ENCODE data around the gene EXOC3L2.

EXOC3L2 gene

DNA sequence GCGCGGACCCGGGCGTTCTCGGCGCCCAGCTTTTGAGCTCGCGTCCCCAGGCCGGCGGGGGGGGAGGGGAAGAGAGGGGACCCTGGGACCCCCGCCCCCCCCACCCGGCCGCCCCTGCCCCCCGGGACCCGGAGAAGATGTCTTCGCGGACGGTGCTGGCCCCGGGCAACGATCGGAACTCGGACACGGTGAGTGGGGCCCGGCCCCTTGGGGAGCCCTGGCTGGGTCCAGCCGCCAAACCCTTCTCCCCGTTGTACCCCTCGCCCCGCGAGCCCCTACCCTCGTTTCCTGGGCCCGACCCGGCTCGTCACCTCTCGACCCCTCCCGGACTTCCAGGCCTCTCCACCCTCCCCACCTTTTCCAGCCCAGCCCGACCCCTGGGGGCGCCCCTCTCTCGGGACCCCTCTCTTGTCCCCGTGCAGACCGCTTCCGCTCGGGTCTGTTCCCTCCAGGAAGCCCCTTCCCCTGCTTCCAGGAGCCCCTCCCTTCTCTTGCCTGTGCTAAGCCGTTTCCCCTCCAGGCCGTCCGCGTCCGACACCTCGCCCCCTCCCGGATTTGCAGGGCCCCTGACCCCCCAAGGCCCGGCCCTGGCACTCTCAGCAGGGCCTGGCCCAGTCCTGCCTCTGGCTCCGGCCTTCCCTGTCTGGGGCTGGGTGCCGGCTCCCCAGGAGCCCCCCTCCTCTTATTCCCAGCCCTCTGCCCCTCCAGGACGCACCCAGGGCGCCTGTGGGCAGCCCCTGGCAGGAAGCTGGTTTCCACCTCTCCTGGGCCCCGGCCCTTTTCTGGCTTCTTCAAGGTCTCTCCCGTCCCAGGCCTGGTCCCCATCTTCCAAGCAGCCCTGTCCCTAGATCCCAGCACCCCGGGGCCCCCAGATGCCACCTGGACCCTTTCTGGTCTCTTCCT, 6.5 kb upstream of the EXOC3L2 start:
- Histone ChIP-seq H3K36me3 (peaks cover 0 to 13% (median 7%) of the 10 kb centered on the region in 11 experiments; a peak in 9 of 22 replicates), H3K9me3 (replicated peaks in 1 of 11) (no peaks in the 10 kb centered on the region), H3K4me1 (peaks cover 33 to 70% (median 62%) of the 10 kb centered on the region in 10 experiments), H3K9ac (peak overlapping the region; percentile 79 to 95 (median 90)), H3K4me3 (peak overlapping the region; percentile 83 to 94 (median 88)), H3K27ac (peak overlapping the region; percentile 68 to 87 (median 80)), H4K20me1 (peaks cover 41 to 52% (median 50%) of the 10 kb centered on the region in 11 experiments), H3K27me3 (no peaks in the 10 kb centered on the region), H3K4me2 (peak overlapping the region; percentile 91 to 100 (median 97))
- no peak for TF ChIP-seq Cebpa-rat (IDR thresholded peaks at IDR 0.05)

DNA sequence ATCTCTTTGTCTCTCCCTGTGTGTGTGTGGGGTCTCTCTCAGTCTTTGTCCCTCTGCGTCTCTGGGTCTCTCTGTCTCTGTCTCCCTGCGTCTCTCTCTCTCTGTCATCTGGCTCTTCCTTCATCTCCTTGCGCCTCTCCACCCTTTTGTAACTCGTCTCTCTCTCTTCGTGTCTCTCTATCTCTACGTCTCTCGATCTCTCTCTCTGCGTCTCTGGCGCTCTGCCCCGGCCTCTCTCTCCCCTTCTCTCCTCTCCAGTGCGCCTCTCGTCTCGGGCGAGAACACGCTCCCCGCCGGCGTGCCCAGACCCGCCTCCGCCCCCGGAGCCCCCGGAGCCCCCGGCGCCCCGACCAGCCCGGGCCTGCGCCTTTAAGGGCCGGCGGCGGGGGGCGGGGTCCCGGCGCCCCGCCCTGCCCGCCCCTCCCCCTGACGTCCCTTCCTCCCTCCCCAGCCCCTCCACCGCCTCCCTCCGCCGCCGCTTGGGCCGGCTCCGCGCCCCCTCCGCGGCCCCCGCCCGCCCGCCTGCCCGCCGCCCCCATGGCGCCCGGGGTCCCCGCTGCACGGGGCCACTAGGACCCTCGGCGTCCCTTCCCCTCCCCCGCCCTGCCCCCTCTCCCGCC, 5.7 kb upstream of the EXOC3L2 start, which contains the start of gene MARK4:
Gene MARK4, plus strand, starts transcription at position 440 of the 620 bp plus-strand sequence. CDS start 318 bp downstream, outside the sequence.
- Histone ChIP-seq H3K27ac (peak within 1 kb of the TSS; percentile 68 to 87 (median 82)), H3K9me3 (replicated peaks in 1 of 11) (no peaks in the 10 kb centered on the region), H3K27me3 (no peaks in the 10 kb centered on the region), H3K9ac (peak within 1 kb of the TSS; percentile 79 to 95 (median 90)), H3K4me1 (peaks cover 34 to 70% (median 62%) of the 10 kb centered on the region in 10 experiments), H3K36me3 (peaks cover 0 to 13% (median 7%) of the 10 kb centered on the region in 11 experiments; a peak in 9 of 22 replicates), H3K4me3 (peak within 1 kb of the TSS; percentile 83 to 94 (median 88)), H3K4me2 (peak within 1 kb of the TSS; percentile 91 to 100 (median 97)), H4K20me1 (peaks cover 34 to 44% (median 42%) of the 10 kb centered on the region in 11 experiments)
- TF ChIP-seq Cebpa-rat (IDR thresholded peaks at IDR 0.05), result no peak

DNA sequence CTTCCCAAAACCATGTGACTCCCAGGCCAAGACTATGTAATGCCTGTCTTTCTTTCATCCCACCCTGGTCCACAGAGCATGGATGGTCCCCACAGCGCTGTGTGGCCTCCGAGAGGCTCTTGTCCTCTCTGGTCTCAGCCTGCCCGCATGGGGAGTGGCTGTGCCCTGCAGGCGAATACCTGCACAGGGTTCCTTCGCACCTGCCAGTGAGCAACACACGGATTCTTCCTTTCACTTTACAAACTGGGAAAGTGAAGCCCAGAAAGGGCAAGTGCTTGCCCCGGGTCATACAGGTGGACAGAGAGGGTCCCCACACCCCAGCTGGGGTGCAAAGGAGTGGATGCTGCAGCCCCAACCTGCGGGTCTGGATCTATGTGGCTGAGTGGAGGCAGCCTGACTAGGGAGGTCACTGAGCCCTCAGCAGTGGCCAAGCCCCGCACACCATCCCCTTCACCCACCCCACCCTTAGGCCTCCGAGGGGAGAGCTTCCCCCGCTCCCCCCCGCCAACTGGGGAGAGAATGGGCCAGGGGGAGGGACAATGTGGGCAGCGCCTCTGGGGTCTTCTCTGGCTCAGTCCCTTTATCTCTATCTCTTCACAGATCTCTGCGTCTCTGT, 5.1 kb upstream of the EXOC3L2 start:
- H3K27ac ChIP-seq, result peak overlapping the region; percentile 46 to 82 (median 67); a peak in 18 of 22 replicates
- TF ChIP-seq Cebpa-rat (IDR thresholded peaks at IDR 0.05), result no peak
- no peaks in the 10 kb centered on the region for H3K27me3 ChIP-seq

DNA sequence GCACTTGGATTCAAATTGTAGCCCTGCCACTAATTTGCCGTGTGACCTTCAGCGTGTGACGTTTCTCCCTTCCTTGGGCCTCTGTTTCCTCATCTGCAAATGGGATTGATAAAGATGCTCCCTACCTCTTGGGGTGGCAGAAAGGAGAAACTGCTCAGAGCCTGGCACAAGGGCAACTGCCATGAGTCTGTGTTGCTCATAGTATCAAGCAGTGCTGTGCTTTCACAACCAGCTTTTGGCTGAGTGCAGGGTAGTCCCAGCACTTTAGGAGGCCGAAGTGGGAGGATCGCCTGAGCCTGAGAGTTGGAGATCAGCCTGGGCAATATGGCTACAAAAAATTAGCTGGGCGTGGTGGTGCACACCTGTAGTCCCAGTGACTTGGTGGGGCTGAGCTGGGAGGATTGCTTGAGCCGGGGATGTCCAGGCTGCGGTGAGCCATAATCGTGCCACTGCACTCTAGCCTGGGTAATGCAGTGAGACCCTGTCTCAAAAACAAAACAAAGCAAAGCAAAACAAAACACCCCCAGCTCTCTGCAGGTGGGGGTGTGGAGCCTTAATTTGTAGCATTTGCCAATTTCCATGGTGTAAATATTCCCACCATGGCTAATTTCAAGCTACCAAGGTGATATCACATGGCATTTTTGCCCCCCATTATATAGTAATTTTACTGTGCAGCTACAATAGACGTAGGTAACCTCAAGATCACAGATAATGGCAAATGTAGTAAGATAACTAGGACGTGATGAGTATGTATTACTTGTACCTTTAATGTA, 4.2 kb upstream of the EXOC3L2 start:
- Histone ChIP-seq H3K36me3 (peaks cover 0 to 7% (median 3%) of the 10 kb centered on the region in 11 experiments; a peak in 9 of 22 replicates), H3K4me1 (peaks cover 48 to 75% (median 66%) of the 10 kb centered on the region in 10 experiments), H3K27me3 (no peaks in the 10 kb centered on the region), H3K4me2 (peak overlapping the region in 10 of 11 experiments; percentile 42 to 75 (median 63); a peak in 20 of 22 replicates), H4K20me1 (peaks cover 24 to 30% (median 27%) of the 10 kb centered on the region in 11 experiments), H3K9ac (peak overlapping the region in 6 of 11 experiments; percentile 3 to 67 (median 23); a peak in 3 of 22 replicates), H3K9me3 (replicated peaks in 1 of 11) (no peaks in the 10 kb centered on the region), H3K27ac (no peak overlapping the region), H3K4me3 (no peak overlapping the region)
- no peak for TF ChIP-seq Cebpa-rat (IDR thresholded peaks at IDR 0.05)

More for the DNA sequence above, 5.1 kb upstream of the EXOC3L2 start:
- no peaks in the 10 kb centered on the region for H3K9me3 ChIP-seq (replicated peaks in 1 of 11)
- H3K4me2 ChIP-seq, result peak overlapping the region; percentile 54 to 94 (median 82)
- H4K20me1 ChIP-seq, result peaks cover 30 to 38% (median 36%) of the 10 kb centered on the region in 11 experiments
- H3K4me3 ChIP-seq, result peak overlapping the region; percentile 55 to 88 (median 68)
- H3K9ac ChIP-seq, result peak overlapping the region; percentile 63 to 87 (median 77)
- H3K36me3 ChIP-seq, result peaks cover 0 to 13% (median 7%) of the 10 kb centered on the region in 11 experiments; a peak in 9 of 22 replicates
- peaks cover 41 to 72% (median 63%) of the 10 kb centered on the region in 10 experiments for H3K4me1 ChIP-seq

DNA sequence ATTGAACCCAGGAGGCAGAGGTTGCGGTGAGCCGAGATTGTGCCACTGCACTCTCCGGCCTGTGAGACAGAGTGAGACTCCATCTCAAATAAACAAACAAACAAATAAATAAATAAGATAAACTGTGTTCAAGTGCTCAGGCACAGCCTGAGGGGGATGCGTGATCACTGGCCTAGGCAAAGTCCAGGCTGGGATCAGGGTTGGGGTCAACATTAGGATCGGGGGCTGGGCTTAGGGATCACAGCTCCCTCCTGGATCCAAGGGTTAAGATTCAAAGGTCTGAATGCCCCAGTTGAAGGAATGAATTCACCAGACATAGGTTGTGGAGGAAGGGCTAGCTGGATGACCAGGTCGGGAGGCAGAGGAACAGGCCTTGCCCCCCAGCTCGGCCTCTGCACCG, 1.9 kb upstream of the EXOC3L2 start:
- H3K4me3 ChIP-seq, result no peak overlapping the region

DNA sequence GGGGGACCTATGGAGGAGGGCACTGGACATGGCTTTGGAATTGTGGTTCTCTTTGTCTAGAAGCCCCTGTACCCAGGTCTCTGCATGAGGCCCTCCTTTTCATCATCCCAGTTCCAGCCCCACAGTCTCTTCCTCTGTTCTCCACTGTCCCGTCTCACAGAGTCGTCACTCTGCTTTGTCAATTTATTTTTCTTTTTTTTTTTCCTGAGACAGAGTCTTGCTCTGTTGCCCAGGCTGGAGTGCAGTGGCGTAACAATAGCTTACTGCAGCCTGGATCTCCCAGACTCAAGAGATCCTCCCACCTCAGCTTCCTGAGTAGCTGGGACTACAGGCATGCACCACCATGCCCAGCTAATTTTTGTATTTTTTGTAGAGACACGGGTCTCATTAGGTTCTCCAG, 619 bp upstream of the EXOC3L2 start:
- TF ChIP-seq Cebpa-rat (IDR thresholded peaks at IDR 0.05), result no peak
- Histone ChIP-seq H3K9me3 (replicated peaks in 1 of 11) (no peaks in the 10 kb centered on the region), H3K4me2 (peak overlapping the region; percentile 44 to 82 (median 69); a peak in 20 of 22 replicates), H3K4me3 (no peak overlapping the region), H3K4me1 (peaks cover 27 to 71% (median 58%) of the 10 kb centered on the region in 10 experiments), H3K9ac (peak overlapping the region in 7 of 11 experiments; percentile 3 to 60 (median 43); a peak in 9 of 22 replicates), H3K36me3 (no peaks in the 10 kb centered on the region), H4K20me1 (no peaks in the 10 kb centered on the region), H3K27me3 (no peaks in the 10 kb centered on the region), H3K27ac (peak overlapping the region in 8 of 11 experiments; percentile 8 to 42 (median 34); a peak in 6 of 22 replicates)

More for the DNA sequence above, 1.9 kb upstream of the EXOC3L2 start:
- no peaks in the 10 kb centered on the region for H3K36me3 ChIP-seq
- no peak overlapping the region for H3K9ac ChIP-seq
- H3K4me2 ChIP-seq, result no peak overlapping the region
- peaks cover 29 to 60% (median 52%) of the 10 kb centered on the region in 10 experiments for H3K4me1 ChIP-seq
- peaks cover under 1 to 6% (median 4%) of the 10 kb centered on the region in 11 experiments; a peak in 13 of 22 replicates for H4K20me1 ChIP-seq
- H3K27me3 ChIP-seq, result no peaks in the 10 kb centered on the region
- no peak for TF ChIP-seq Cebpa-rat (IDR thresholded peaks at IDR 0.05)
- H3K9me3 ChIP-seq (replicated peaks in 1 of 11), result no peaks in the 10 kb centered on the region
- H3K27ac ChIP-seq, result no peak overlapping the region

DNA sequence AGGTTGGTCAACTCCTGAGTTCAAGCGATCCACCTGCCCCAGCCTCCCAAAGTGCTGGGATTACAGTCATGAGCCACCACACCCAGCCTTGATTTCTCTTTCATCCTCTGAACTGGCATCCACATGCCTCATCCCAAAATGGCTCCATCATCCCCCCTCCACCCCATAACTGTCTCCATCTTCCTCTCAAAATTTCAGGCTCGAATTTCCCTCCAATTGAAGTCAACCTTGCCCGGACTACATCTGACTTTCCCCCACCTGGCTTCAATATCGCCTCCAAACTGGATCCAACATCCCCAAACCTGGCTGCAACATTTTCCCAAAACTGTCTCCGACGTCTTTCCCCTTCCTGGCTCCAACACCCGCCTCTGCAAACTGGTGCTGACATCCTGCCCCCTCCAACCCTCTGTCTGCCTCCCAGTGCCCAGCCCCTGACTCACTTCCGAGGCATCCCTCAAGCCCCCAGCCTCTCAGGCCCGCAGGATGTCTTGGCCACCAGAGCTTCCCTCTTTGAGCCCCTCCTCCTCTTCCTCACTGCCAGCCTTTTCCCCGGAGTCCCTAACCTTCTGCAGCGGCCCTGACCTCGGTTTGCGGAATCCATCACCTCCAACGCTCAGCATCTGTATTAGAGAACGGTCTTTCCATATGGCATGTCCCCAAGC, 943 bp downstream of the EXOC3L2 start:
- Histone ChIP-seq H3K36me3 (no peaks in the 10 kb centered on the region), H3K4me1 (peaks cover 20 to 58% (median 47%) of the 10 kb centered on the region in 10 experiments), H3K27me3 (no peaks in the 10 kb centered on the region), H3K9ac (no peak overlapping the region), H3K9me3 (replicated peaks in 1 of 11) (no peaks in the 10 kb centered on the region), H3K27ac (no peak overlapping the region), H3K4me2 (peak overlapping the region; percentile 23 to 82 (median 69); a peak in 17 of 22 replicates), H4K20me1 (no peaks in the 10 kb centered on the region), H3K4me3 (no peak overlapping the region)
- TF ChIP-seq Cebpa-rat (IDR thresholded peaks at IDR 0.05), result no peak

Measured in BLaER1 treated with 17β-estradiol and CSF1 and Interleukin-3, amounts not matched to agents 10 nM and 100 nM (cell line).